NT2/D1 (cell line): ENCODE measurements around the gene ENOX1.

Source experiments
- DNase-seq: peaks from one replicate; pipeline ENCODE4 v3.0.0-alpha.2; 2011; ENCODE audit warnings: low read depth, low spot score
- H3K27me3 ChIP-seq: 2 replicates; pipeline ENCODE4 v1.6.0; 2011; ENCODE audit warnings: mild to moderate bottlenecking; ENCODE audit not compliant: insufficient read length, insufficient read depth
- H3K36me3 ChIP-seq: 2 replicates; pipeline ENCODE4 v1.6.1; 2011; ENCODE audit warnings: mild to moderate bottlenecking, low read length, mixed read lengths; ENCODE audit not compliant: insufficient read depth, insufficient read length
- H3K4me1 ChIP-seq: 2 replicates; pipeline ENCODE4 v1.5.1; 2011; ENCODE audit not compliant: insufficient read depth, insufficient read length
- H3K4me3 ChIP-seq: 2 replicates; pipeline ENCODE4 v1.5.1; 2011; ENCODE audit warnings: low read depth; ENCODE audit not compliant: insufficient read length
- H3K9ac ChIP-seq: 2 replicates; pipeline ENCODE4 v1.6.0; 2011; ENCODE audit warnings: low read depth; ENCODE audit not compliant: insufficient read length
- H3K9me3 ChIP-seq: 2 replicates; pipeline ENCODE4 v1.5.1; 2011; ENCODE audit warnings: mild to moderate bottlenecking, low read length; ENCODE audit not compliant: insufficient read depth
- SUZ12 ChIP-seq: IDR thresholded peaks from 2 replicates; pipeline ENCODE4 v1.6.1; 2011; ENCODE audit not compliant: insufficient read length, insufficient read depth; ENCODE audit errors: extremely low read depth
- YY1 ChIP-seq: IDR thresholded peaks from 2 replicates; pipeline ENCODE4 v1.6.1; 2011; ENCODE audit not compliant: insufficient read length, insufficient read depth
- ZNF274 ChIP-seq: IDR thresholded peaks from 2 replicates; pipeline ENCODE4 v1.6.1; 2011; ENCODE audit warnings: mild to moderate bottlenecking, low read depth, low read length

Gene ENOX1

GRCh38 chr13:43720780-43721397 is 65.9 kb downstream of the ENOX1 start:
- DNase-seq = no peak
- no peak for TF ChIP-seq SUZ12
- no peak overlapping the region for H3K9ac ChIP-seq
- H3K36me3 ChIP-seq = no peaks in the 10 kb centered on the region
- no peaks in the 10 kb centered on the region for H3K27me3 ChIP-seq
- H3K9me3 ChIP-seq = peaks cover 3% of the 10 kb centered on the region; the same call in 1 of the 2 replicates
- H3K4me3 ChIP-seq = no peak overlapping the region
- H3K4me1 ChIP-seq = no peaks in the 10 kb centered on the region

GRCh38 chr13:43698758-43699157 is 88.0 kb downstream of the ENOX1 start:
- TF ChIP-seq YY1 (no peak), ZNF274 (no peak), SUZ12 (no peak)
- Histone ChIP-seq H3K27me3 (no peaks in the 10 kb centered on the region), H3K4me1 (no peaks in the 10 kb centered on the region), H3K9ac (no peak overlapping the region), H3K36me3 (no peaks in the 10 kb centered on the region), H3K4me3 (no peak overlapping the region), H3K9me3 (no peaks in the 10 kb centered on the region)
- no peak for DNase-seq

GRCh38 chr13:43698009-43698408 is 88.8 kb downstream of the ENOX1 start:
- no peak for DNase-seq
- Histone ChIP-seq H3K9me3 (no peaks in the 10 kb centered on the region), H3K4me3 (no peak overlapping the region), H3K36me3 (no peaks in the 10 kb centered on the region), H3K4me1 (no peaks in the 10 kb centered on the region), H3K9ac (no peak overlapping the region), H3K27me3 (no peaks in the 10 kb centered on the region)
- TF ChIP-seq YY1 (no peak), ZNF274 (no peak)

- Histone ChIP-seq H3K36me3 (no peaks in the 10 kb centered on the region), H3K27me3 (no peaks in the 10 kb centered on the region), H3K9me3 (no peaks in the 10 kb centered on the region), H3K4me3 (no peak overlapping the region), H3K4me1 (no peaks in the 10 kb centered on the region), H3K9ac (no peak overlapping the region)
- DNase-seq = no peak
- no peak for TF ChIP-seq ZNF274
- no peak for TF ChIP-seq YY1
- no peak for TF ChIP-seq SUZ12
Observed at GRCh38 chr13:43697323-43697722, 89.4 kb downstream of the ENOX1 start.

GRCh38 chr13:43694146-43694664 is 92.6 kb downstream of the ENOX1 start:
- no peak for DNase-seq
- Histone ChIP-seq H3K36me3 (no peaks in the 10 kb centered on the region), H3K9me3 (no peaks in the 10 kb centered on the region), H3K4me3 (no peak overlapping the region), H3K27me3 (no peaks in the 10 kb centered on the region), H3K4me1 (no peaks in the 10 kb centered on the region), H3K9ac (no peak overlapping the region)
- TF ChIP-seq YY1 (no peak), ZNF274 (no peak), SUZ12 (no peak)

GRCh38 chr13:43693639-43694038 is 93.1 kb downstream of the ENOX1 start:
- Histone ChIP-seq H3K27me3 (no peaks in the 10 kb centered on the region), H3K9ac (no peak overlapping the region), H3K9me3 (no peaks in the 10 kb centered on the region), H3K4me3 (no peak overlapping the region), H3K4me1 (no peaks in the 10 kb centered on the region), H3K36me3 (no peaks in the 10 kb centered on the region)
- no peak for DNase-seq
- TF ChIP-seq YY1 = no peak
- no peak for TF ChIP-seq SUZ12
- TF ChIP-seq ZNF274 = no peak

- H3K4me3 ChIP-seq = no peak overlapping the region
- no peak for DNase-seq
- no peak for TF ChIP-seq SUZ12
- TF ChIP-seq YY1 = no peak
- no peak for TF ChIP-seq ZNF274
- no peaks in the 10 kb centered on the region for H3K36me3 ChIP-seq
- H3K9ac ChIP-seq = no peak overlapping the region
- no peaks in the 10 kb centered on the region for H3K27me3 ChIP-seq
- no peaks in the 10 kb centered on the region for H3K9me3 ChIP-seq
- no peaks in the 10 kb centered on the region for H3K4me1 ChIP-seq
Observed at GRCh38 chr13:43688227-43688907, 98.4 kb downstream of the ENOX1 start.
